ENCODE results near the gene STK11IP.

DNA sequence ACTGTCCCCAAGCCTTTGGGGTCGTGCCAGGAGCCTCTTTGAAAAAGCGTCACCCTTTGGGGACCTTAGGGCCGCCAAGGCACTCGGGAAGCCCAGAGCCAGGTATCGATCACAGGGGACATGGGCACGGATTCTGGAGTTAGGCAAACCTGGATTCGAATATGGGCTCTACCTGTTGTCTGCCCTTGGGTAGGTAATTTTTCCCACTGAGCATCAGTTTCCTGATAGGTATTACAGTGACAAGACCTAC is 44.6 kb upstream of the STK11IP start:
- TF ChIP-seq, protein P1, sequence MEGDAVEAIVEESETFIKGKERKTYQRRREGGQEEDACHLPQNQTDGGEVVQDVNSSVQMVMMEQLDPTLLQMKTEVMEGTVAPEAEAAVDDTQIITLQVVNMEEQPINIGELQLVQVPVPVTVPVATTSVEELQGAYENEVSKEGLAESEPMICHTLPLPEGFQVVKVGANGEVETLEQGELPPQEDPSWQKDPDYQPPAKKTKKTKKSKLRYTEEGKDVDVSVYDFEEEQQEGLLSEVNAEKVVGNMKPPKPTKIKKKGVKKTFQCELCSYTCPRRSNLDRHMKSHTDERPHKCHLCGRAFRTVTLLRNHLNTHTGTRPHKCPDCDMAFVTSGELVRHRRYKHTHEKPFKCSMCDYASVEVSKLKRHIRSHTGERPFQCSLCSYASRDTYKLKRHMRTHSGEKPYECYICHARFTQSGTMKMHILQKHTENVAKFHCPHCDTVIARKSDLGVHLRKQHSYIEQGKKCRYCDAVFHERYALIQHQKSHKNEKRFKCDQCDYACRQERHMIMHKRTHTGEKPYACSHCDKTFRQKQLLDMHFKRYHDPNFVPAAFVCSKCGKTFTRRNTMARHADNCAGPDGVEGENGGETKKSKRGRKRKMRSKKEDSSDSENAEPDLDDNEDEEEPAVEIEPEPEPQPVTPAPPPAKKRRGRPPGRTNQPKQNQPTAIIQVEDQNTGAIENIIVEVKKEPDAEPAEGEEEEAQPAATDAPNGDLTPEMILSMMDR (conservative IDR thresholded peaks at IDR 0.05; ENCODE audit: low read depth, low read length), result no peak
- no peak for TF ChIP-seq EZH2 (IDR thresholded peaks at IDR 0.05; ENCODE audit: borderline replicate concordance, low read depth, low read length, poor library complexity, severe bottlenecking)
